ENCODE results near the gene PRKG1. TPM values are rescaled to one million over a fixed set of nuclear protein-coding genes. Genes with fewer than 3 reads are reported as not detected.

PRKG1 gene
- total and polyA plus RNA-seq, 2 of the 8 experiments (the other 6 are each of a cell fraction or from before 2014, with no cell fraction given) = 4.2 to 15.2 TPM

- TF ChIP-seq RXRA (IDR thresholded peaks at IDR 0.05; ENCODE audit: insufficient read depth, low read depth, low read length) = no peak
- no peak for TF ChIP-seq JUN (IDR thresholded peaks at IDR 0.05; ENCODE audit: low read depth, low read length)
- no peak for TF ChIP-seq CHD2 (IDR thresholded peaks at IDR 0.05; ENCODE audit: low read length)
- no peak for TF ChIP-seq CHD7 (IDR thresholded peaks at IDR 0.05; ENCODE audit: insufficient replicate concordance, low read length)
- TF ChIP-seq HDAC2 (IDR thresholded peaks at IDR 0.05; ENCODE audit: borderline replicate concordance in 1 of 2, low read depth in 2 of 2, low read length in 2 of 2) = no peak
These were observed 812.3 kb downstream of the PRKG1 start (continued) for GRCh38 chr10:51886438-51887068.

Measured in H1 (cell line).